Measurements from ENCODE around the gene PRELID1. TPM values are rescaled to one million over a fixed set of nuclear protein-coding genes. Genes with fewer than 3 reads are reported as not detected.

Gene PRELID1
- total RNA-seq, 1 donor from 2014 or later = 39.1 TPM

DNA sequence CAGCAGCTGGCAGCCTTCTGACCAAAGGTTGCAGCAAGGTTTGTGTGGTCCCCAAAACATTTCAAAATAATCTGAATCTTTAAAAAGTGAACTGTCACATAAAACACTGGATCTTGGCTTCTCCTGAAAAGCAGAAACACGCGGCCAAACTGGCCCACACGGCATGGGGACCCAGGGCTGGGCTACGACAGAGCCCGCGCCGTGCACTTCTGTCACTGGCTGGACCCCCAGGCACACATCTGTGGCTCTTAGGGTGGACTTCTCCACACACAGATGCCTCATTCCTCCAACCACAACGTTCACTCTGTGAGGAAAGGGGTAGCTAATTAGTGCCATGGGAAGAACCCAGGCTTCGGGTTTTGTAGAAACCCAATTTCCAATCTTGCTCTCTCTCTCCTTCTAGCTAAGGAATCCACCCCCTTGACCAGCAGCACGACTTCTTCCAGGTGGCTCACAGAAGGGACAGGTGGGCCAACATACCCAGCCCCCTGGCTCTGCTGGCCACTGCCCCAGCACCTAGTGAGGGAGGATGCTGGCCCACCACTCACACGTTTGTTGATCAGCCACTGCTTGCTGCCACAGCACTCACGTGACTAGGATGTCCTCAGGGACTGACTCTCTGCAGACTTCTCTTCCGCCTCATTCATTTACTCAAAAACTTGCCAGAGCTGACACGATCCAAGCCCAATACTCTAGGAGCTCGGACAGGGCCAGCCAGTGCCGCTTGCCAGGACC lies 30.0 kb downstream of the PRELID1 start:
- H3K9me3 ChIP-seq (ENCODE audit: control insufficient read depth in 3 of 3, low read length in 3 of 3) = no peaks in the 10 kb centered on the region
- H3K27me3 ChIP-seq (ENCODE audit: control insufficient read depth in 3 of 3, insufficient read depth in 3 of 3, low read length in 3 of 3) = no peaks in the 10 kb centered on the region
- no peak overlapping the region for H3K27ac ChIP-seq (ENCODE audit: low read depth, low read length)
- H3K36me3 ChIP-seq (ENCODE audit: control insufficient read depth in 3 of 3, insufficient read depth in 3 of 3, low read length in 3 of 3) = peaks cover 63 to 77% (median 67%) of the 10 kb centered on the region in 3 donors
- peaks cover 0 to 14% (median 11%) of the 10 kb centered on the region in 3 donors for H3K4me1 ChIP-seq (ENCODE audit: control insufficient read depth in 3 of 3, insufficient read depth in 3 of 3, low read length in 3 of 3)
- peak overlapping the region in 1 of 3 donors; percentile 16 for H3K9ac ChIP-seq (ENCODE audit: low read depth in 1 of 3, low read length in 3 of 3)
- H3K4me3 ChIP-seq (ENCODE audit: low read length in 3 of 3) = no peak overlapping the region

DNA sequence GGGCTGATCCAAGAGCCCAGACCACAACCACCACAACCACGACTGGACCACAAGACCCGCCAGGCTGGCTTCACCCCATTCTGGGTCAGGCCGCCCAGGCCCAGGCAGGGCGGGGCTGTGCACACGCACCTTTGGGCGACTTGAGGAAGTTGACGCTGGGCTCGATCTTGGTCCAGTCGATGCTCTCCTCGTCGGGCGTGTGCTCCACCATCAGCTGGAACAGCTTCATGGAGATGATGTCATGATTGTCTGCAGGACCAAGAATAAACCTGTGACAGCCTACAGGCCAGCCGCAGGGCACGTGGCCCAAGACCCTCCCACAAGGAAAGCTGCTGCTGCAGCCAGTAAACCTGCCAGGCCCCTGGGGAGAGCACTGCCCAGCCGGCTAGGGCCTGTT lies 30.6 kb downstream of the PRELID1 start:
- no peaks in the 10 kb centered on the region for H3K9me3 ChIP-seq (ENCODE audit: control insufficient read depth in 3 of 3, low read length in 3 of 3)
- H3K27me3 ChIP-seq (ENCODE audit: control insufficient read depth in 3 of 3, insufficient read depth in 3 of 3, low read length in 3 of 3) = no peaks in the 10 kb centered on the region
- H3K4me1 ChIP-seq (ENCODE audit: control insufficient read depth in 3 of 3, insufficient read depth in 3 of 3, low read length in 3 of 3) = peaks cover 0 to 14% (median 11%) of the 10 kb centered on the region in 3 donors
- H3K4me3 ChIP-seq (ENCODE audit: low read length in 3 of 3) = no peak overlapping the region
- peak overlapping the region in 1 of 3 donors; percentile 16 for H3K9ac ChIP-seq (ENCODE audit: low read depth in 1 of 3, low read length in 3 of 3)
- peaks cover 69 to 83% (median 71%) of the 10 kb centered on the region in 3 donors for H3K36me3 ChIP-seq (ENCODE audit: control insufficient read depth in 3 of 3, insufficient read depth in 3 of 3, low read length in 3 of 3)
- H3K27ac ChIP-seq (ENCODE audit: low read depth, low read length) = no peak overlapping the region

DNA sequence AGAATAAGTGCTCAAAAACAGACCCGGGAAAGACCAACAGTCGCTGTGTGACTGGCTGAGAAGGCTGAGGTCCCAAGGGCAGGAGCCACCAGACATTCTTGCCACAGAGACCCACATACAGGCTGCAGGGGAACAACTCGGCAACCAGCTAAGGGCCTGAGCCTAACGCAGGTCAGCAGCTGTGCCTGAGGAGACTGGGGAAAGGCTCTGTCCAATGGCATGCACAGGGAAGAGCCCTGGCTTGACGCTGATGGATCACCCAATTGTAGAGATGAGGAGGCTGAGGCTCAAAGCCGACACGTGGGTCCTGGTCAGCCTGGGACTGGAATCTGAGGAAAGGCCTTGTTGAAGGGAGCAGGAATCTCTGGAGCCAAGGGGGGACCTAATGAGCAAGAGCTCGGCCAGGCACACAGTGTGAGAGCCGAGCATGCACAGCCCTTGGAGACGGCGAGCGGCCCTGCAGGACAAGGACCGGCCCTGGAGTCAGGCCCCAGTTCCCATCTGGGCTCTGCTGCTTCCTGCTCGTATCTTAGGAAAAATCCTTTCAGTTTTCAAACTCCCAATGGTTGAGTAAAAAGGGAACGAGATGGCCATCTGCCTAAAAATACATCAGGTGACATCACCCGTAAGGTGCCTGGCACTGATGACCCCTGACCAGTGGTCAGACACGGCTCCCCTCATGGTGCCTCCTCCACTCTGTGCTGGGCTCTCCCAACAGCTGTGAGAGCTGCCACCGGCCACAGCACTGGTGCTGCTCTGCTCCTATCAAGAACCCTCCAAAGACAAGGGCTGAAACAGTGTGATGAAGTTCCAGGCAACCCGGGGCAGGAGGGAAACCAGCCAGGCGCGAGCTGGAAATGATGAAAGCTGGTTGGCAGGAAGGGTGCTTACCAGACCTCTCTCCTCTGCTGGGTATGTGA lies 31.4 kb downstream of the PRELID1 start:
- Histone ChIP-seq H3K36me3 (ENCODE audit: control insufficient read depth in 3 of 3, insufficient read depth in 3 of 3, low read length in 3 of 3) (peaks cover 69 to 85% (median 71%) of the 10 kb centered on the region in 3 donors), H3K27me3 (ENCODE audit: control insufficient read depth in 3 of 3, insufficient read depth in 3 of 3, low read length in 3 of 3) (no peaks in the 10 kb centered on the region), H3K27ac (ENCODE audit: low read depth, low read length) (no peak overlapping the region)

DNA sequence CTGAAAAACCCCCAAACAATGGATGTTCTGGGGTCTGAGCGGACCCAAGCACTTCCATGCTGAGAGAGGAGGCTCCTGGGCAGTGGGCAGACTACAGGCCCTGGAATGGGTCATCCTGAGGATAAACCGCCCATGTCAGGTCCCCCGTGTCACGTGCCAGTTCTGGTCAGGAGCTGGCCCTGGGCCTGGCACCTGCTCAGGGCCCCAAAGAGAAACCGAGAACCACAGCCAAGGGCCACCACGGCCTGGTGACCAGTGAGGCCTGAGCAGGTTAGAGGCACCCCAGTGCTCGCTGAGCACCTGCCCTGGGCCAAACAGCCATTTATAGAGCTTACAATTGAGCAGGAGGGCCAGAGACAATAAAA lies 32.1 kb downstream of the PRELID1 start:
- peak overlapping the region in 2 of 3 donors; percentile 10 to 25 for H3K9ac ChIP-seq (ENCODE audit: low read depth in 1 of 3, low read length in 3 of 3)
- H3K9me3 ChIP-seq (ENCODE audit: control insufficient read depth in 3 of 3, low read length in 3 of 3) = no peaks in the 10 kb centered on the region
- peaks cover 0 to 14% (median 11%) of the 10 kb centered on the region in 3 donors for H3K4me1 ChIP-seq (ENCODE audit: control insufficient read depth in 3 of 3, insufficient read depth in 3 of 3, low read length in 3 of 3)
- H3K4me3 ChIP-seq (ENCODE audit: low read length in 3 of 3) = no peak overlapping the region
- no peaks in the 10 kb centered on the region for H3K27me3 ChIP-seq (ENCODE audit: control insufficient read depth in 3 of 3, insufficient read depth in 3 of 3, low read length in 3 of 3)
- no peak overlapping the region for H3K27ac ChIP-seq (ENCODE audit: low read depth, low read length)
- peaks cover 66 to 79% (median 72%) of the 10 kb centered on the region in 3 donors for H3K36me3 ChIP-seq (ENCODE audit: control insufficient read depth in 3 of 3, insufficient read depth in 3 of 3, low read length in 3 of 3)

More for the DNA sequence above, 31.4 kb downstream of the PRELID1 start:
- Histone ChIP-seq H3K9me3 (ENCODE audit: control insufficient read depth in 3 of 3, low read length in 3 of 3) (no peaks in the 10 kb centered on the region), H3K9ac (ENCODE audit: low read depth in 1 of 3, low read length in 3 of 3) (peak overlapping the region in 2 of 3 donors; percentile 10 to 25), H3K4me1 (ENCODE audit: control insufficient read depth in 3 of 3, insufficient read depth in 3 of 3, low read length in 3 of 3) (peaks cover 0 to 14% (median 11%) of the 10 kb centered on the region in 3 donors), H3K4me3 (ENCODE audit: low read length in 3 of 3) (no peak overlapping the region)

DNA sequence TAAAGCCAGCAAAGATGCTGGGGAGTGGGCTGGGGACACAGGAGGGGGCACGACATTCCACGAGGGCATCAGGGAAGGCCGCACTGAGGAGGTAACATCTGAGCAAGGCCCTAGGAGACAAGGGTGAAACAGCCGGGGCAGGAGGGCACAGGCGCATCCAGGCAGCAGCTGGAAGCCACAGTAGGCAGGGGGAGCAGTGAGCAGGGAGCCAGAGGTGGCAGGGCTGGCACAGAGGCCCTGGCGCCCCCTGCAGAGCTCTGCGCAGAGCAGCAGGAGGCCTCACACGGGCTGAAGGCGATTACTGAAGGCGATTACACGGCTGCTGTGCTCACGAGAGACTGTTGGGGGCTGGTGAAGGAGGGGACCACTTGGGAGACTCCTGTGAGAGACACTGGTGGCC lies 32.5 kb downstream of the PRELID1 start:
- no peaks in the 10 kb centered on the region for H3K9me3 ChIP-seq (ENCODE audit: control insufficient read depth in 3 of 3, low read length in 3 of 3)
- H3K4me1 ChIP-seq (ENCODE audit: control insufficient read depth in 3 of 3, insufficient read depth in 3 of 3, low read length in 3 of 3) = peaks cover 0 to 14% (median 11%) of the 10 kb centered on the region in 3 donors
- no peaks in the 10 kb centered on the region for H3K27me3 ChIP-seq (ENCODE audit: control insufficient read depth in 3 of 3, insufficient read depth in 3 of 3, low read length in 3 of 3)
- no peak overlapping the region for H3K4me3 ChIP-seq (ENCODE audit: low read length in 3 of 3)
- H3K9ac ChIP-seq (ENCODE audit: low read depth in 1 of 3, low read length in 3 of 3) = peak overlapping the region in 1 of 3 donors; percentile 25
- no peak overlapping the region for H3K27ac ChIP-seq (ENCODE audit: low read depth, low read length)
- peaks cover 66 to 74% (median 68%) of the 10 kb centered on the region in 3 donors for H3K36me3 ChIP-seq (ENCODE audit: control insufficient read depth in 3 of 3, insufficient read depth in 3 of 3, low read length in 3 of 3)

DNA sequence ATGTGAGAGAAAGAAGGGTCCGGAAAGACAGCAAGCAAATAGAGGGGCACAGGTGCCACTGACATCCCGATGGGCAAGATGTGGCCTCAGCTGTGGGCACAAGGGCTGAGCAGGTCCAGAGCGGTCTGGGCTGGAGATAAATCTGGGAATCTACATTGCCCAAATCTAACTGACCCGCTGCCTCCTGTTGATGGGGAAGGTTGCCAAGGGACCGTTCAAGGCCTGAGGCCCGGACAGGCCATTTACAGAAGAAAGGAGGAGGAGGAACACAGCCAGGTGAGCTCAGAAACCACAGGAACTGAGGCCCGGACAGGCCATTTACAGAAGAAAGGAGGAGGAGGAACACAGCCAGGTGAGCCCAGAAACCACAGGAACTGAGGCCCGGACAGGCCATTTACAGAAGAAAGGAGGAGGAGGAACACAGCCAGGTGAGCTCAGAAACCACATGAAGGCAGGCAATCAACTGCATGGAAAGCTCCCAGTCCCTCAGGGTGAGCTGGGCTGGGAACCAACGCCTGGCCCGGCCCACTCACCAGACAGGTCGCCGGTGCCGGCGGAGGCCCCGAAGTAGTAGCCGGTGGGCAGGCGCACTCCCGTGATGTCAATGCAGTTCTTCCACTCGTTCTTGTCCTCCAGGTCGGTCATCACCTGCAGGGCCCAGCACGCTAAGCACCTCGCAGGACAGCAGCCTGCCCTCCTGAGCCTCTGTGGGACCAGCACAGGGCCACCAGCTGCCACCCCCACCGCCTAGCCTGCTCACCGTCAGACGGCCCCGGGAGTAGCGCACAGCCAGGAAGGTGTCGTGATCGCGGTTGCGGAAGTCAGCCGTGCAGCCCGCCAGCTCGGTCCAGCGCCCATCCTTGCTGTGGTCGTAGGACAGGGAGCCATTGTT lies 33.2 kb downstream of the PRELID1 start:
- Histone ChIP-seq H3K27me3 (ENCODE audit: control insufficient read depth in 3 of 3, insufficient read depth in 3 of 3, low read length in 3 of 3) (no peaks in the 10 kb centered on the region), H3K36me3 (ENCODE audit: control insufficient read depth in 3 of 3, insufficient read depth in 3 of 3, low read length in 3 of 3) (peaks cover 62 to 70% (median 67%) of the 10 kb centered on the region in 3 donors), H3K27ac (ENCODE audit: low read depth, low read length) (no peak overlapping the region), H3K4me1 (ENCODE audit: control insufficient read depth in 3 of 3, insufficient read depth in 3 of 3, low read length in 3 of 3) (peaks cover 0 to 14% (median 11%) of the 10 kb centered on the region in 3 donors), H3K9me3 (ENCODE audit: control insufficient read depth in 3 of 3, low read length in 3 of 3) (no peaks in the 10 kb centered on the region), H3K4me3 (ENCODE audit: low read length in 3 of 3) (no peak overlapping the region), H3K9ac (ENCODE audit: low read depth in 1 of 3, low read length in 3 of 3) (no peak overlapping the region)

DNA sequence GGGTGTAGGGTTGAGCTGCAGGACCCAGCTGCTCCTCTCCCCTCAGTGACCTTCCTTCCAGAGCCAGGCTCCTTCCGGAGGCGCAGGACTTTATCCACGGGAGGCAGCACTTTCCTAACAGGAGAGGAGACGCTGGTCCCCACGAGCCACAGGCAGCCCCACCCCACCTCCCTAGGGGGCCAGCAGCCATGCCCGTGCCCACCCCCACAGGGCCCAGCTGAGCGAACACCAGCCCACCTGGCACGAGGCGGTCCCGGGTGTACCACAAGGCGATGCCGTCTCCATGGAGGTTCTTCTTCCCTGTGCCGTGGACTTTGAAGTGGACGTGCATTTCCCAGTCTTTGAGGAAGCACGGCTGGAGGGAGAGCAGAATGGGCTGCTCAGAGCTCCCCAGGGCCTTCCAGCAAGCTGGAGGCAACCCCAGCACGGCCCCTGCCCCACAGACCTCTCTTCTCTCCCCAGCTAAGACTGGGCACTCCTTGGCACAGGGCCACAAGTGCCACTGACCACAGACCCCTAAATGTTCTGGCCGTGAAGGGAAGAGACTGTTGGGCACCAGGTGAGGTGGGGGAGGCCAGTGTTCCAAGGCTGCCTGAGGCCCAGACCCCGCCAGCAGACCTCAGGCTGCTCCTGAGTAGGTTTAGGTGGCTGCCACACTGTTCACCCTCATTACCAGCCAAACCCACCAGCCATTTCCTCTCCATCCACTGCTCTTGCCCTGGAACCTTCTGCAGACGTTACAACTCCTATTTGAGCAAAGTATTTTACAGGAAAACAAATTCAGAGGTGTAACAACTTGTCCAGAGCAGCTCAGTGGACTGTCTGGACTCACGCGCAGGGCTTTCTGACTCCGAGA lies 34.9 kb downstream of the PRELID1 start:
- Histone ChIP-seq H3K9ac (ENCODE audit: low read depth in 1 of 3, low read length in 3 of 3) (peak overlapping the region in 1 of 3 donors; percentile 33), H3K9me3 (ENCODE audit: control insufficient read depth in 3 of 3, low read length in 3 of 3) (no peaks in the 10 kb centered on the region), H3K36me3 (ENCODE audit: control insufficient read depth in 3 of 3, insufficient read depth in 3 of 3, low read length in 3 of 3) (peaks cover 55 to 60% (median 58%) of the 10 kb centered on the region in 3 donors), H3K27ac (ENCODE audit: low read depth, low read length) (no peak overlapping the region), H3K4me1 (ENCODE audit: control insufficient read depth in 3 of 3, insufficient read depth in 3 of 3, low read length in 3 of 3) (peaks cover 0 to 14% (median 11%) of the 10 kb centered on the region in 3 donors), H3K4me3 (ENCODE audit: low read length in 3 of 3) (no peak overlapping the region), H3K27me3 (ENCODE audit: control insufficient read depth in 3 of 3, insufficient read depth in 3 of 3, low read length in 3 of 3) (no peaks in the 10 kb centered on the region)

DNA sequence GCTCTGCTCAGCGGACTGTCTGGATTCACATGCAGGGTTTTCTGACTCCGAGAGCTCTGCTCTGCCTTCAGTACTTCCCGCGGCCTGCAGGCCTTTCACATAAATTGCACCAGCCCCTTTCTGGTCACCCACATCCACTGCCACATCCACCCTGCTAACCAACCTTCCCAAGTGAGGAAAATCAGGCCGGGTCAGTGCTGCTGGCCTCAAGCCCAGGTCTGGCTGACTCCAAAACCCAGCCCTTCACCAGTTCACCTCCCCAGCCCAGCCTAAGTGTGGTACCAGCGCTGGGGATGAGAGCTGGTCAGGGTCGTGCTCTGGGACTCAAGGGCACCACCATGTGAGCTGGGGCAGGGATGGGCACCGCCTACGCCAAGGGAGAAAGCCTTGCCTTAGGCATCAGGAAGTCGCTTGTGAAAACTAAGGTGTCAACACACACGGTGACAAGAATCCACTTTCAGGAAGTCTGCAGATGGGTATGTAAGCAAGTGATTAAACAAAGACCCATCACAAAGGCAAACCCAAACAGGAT lies 35.6 kb downstream of the PRELID1 start:
- Histone ChIP-seq H3K4me1 (ENCODE audit: control insufficient read depth in 3 of 3, insufficient read depth in 3 of 3, low read length in 3 of 3) (peaks cover 0 to 14% (median 11%) of the 10 kb centered on the region in 3 donors), H3K27ac (ENCODE audit: low read depth, low read length) (no peak overlapping the region), H3K36me3 (ENCODE audit: control insufficient read depth in 3 of 3, insufficient read depth in 3 of 3, low read length in 3 of 3) (peaks cover 48 to 56% (median 55%) of the 10 kb centered on the region in 3 donors), H3K9me3 (ENCODE audit: control insufficient read depth in 3 of 3, low read length in 3 of 3) (no peaks in the 10 kb centered on the region), H3K9ac (ENCODE audit: low read depth in 1 of 3, low read length in 3 of 3) (peak overlapping the region in 1 of 3 donors; percentile 33), H3K27me3 (ENCODE audit: control insufficient read depth in 3 of 3, insufficient read depth in 3 of 3, low read length in 3 of 3) (no peaks in the 10 kb centered on the region), H3K4me3 (ENCODE audit: low read length in 3 of 3) (no peak overlapping the region)

Data from skeletal muscle tissue (tissue), 4 donors.